GM12864 (cell line): ENCODE results near the gene CLASRP.

Source experiments
- DNase-seq: peaks from one replicate; pipeline ENCODE4 v3.0.0-alpha.2; 2011; ENCODE audit warnings: low read depth
- H3K4me3 ChIP-seq: 2 replicates; pipeline ENCODE4 v1.5.1; 2011; ENCODE audit warnings: mild to moderate bottlenecking, low read depth, low read length, control low read depth
- CTCF ChIP-seq: IDR thresholded peaks from 2 replicates; pipeline ENCODE4 v1.5.1; 2011; ENCODE audit warnings: low read depth, mild to moderate bottlenecking, moderate library complexity, low read length, control low read depth, inconsistent platforms; ENCODE audit errors: missing control alignments

CLASRP gene

GRCh38 chr19:45070861-45071544 lies 32.2 kb downstream of the CLASRP start:
- no peak overlapping the region for H3K4me3 ChIP-seq
- DNase-seq = no peak
- no peak for TF ChIP-seq CTCF

DNA sequence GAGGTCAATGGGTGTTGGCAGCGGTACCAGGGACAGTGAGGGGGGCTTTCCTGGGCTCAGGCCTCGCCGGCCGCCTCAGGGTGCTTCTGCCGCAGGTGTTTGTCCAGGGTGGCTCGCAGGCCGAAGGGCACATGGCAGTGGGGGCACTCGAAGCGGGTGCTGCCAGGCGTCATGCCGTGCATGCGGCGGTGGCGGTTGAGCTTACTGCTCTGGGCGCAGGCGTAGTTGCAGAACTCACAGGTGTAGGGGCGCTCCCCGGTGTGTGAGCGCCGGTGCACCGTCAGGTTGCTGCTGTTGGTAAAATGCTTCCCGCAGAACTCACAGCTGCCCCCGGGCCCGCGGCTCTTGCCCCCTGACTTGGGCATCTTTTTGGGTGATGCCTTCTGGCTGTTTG lies 32.7 kb downstream of the CLASRP start:
- no peak overlapping the region for H3K4me3 ChIP-seq
- DNase-seq = no peak
- no peak for TF ChIP-seq CTCF

DNA sequence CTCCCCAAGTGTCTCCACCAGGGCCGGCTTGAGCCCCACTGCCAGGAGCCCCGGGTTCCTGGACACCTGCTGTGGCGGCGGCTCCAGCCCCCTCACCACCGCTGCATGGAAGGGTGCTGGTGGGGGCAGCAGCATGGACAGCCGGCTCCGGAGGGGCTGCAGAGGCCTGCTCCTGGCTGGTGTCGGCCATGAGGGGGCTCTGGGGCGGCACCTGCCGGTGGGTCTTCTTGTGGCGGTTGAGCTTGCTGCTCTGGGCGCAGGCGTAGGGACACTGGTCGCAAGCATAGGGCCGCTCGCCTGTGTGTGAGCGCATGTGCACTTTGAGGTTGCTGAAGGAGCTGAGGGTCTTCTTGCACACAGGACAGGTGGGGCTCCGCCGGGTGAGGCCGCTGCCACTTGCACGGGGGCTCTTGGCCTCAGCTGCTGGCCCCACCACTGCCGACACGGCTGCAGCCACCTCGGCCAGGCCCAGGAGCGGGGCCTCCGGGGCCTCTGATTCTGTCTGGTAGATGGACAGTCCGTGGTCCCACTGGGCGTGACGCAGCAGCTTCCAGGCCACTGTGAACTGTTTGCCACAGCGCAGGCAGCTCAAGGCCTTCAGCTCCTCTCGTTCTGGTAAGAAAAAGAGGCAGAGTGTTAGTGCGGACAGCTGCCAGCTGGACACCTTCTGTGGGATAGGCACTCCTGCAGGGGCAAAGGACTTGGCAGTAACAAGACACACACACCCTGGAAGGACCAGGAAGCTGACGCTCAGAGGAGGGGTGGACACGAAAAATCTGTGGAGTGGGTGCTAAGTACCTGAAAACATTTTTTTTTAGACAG lies 33.3 kb downstream of the CLASRP start:
- no peak for DNase-seq
- no peak for TF ChIP-seq CTCF

GRCh38 chr19:45074744-45075300 lies 36.0 kb downstream of the CLASRP start:
- DNase-seq = no peak
- no peak for TF ChIP-seq CTCF
- H3K4me3 ChIP-seq = peak overlapping the region; percentile 92

More for the DNA sequence above, 33.3 kb downstream of the CLASRP start:
- no peak overlapping the region for H3K4me3 ChIP-seq

DNA sequence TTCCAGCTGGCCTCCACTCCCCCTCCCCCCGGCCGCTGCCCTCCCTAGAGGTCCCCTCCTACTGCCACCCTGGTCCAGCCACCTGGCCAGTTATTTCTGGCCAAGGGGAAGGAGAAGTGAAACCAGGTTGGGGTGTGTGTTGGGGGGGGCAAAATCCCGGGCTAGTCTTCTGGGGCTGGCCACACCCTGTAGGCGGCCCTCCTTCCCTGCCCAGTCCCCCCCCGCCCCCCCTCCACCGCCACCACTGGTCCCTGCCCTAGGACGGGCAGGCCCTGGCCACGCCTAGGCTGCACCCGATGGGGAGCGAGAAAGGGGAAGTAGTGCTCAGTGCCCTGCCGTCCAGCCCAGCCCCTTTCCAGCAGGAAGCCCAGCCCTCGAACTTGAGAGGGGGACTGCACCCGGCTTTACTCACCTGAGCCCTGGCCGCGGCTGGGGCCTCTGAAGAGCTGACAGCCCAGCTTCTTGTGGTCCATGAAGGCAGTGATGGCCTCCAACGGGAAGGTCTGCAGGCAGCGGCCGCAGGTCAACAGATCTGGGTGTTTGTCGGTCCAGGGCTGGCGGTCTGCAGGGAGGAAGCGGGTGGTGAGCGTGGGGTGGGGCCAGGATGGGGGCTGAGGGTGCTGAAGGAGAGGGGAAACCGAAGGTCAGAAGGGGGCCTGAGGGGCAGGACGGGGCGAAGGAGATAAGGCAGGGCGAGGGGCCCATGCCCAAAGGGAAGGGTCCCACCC lies 36.6 kb downstream of the CLASRP start:
- no peak for TF ChIP-seq CTCF
- peak overlapping the region; percentile 92 for H3K4me3 ChIP-seq
- DNase-seq = peak; percentile 87

- no peak for TF ChIP-seq CTCF
- peak within 1 kb of the TSS; percentile 92 for H3K4me3 ChIP-seq
- DNase-seq = no peak
Observed at GRCh38 chr19:45076029-45076850, 37.4 kb downstream of the CLASRP start, which contains the start of gene ZNF296. TSS of gene ZNF296 (minus strand) at chr19:45076478. CDS start at chr19:45076373, 105 bp downstream.
